ENCODE data around the gene CCDC85A.

- TF ChIP-seq EZH2 (IDR thresholded peaks at IDR 0.05) (no peak), FOXP2 (optimal IDR thresholded peaks at IDR 0.05; ENCODE audit: control extremely low read depth, extremely low read length, insufficient read depth) (no peak), POLR2AphosphoS5 (IDR thresholded peaks at IDR 0.05; ENCODE audit: borderline replicate concordance, low read depth, low read length) (no peak)
Measured at GRCh38 chr2:56348392-56349210, 164.8 kb downstream of the CCDC85A start.
